CD4-positive, alpha-beta memory T cell (primary cell): ENCODE data around the gene ZSCAN23. TPM values are rescaled to one million over a fixed set of nuclear protein-coding genes. Genes with fewer than 3 reads are reported as not detected.

Experiments
- CTCF ChIA-PET: fragments of 350-600 bp; sonication (Branson Sonifier 250); formaldehyde crosslinking; loops from one replicate; lab custom pipeline; 2021; ENCODE audit warnings: inconsistent platforms; ENCODE audit not compliant: partially characterized antibody; lab: Charles Lee
- POLR2A ChIA-PET: fragments of 350-600 bp; sonication (Branson Sonifier 250); formaldehyde crosslinking; loops from one replicate; lab custom pipeline; 2021; ENCODE audit not compliant: partially characterized antibody; lab: Charles Lee
- DNase-seq, 5 donors: peaks; one replicate each; pipeline versions ENCODE4 v3.0.0 to v3.0.0-alpha.2; 2020 to 2022; ENCODE audit warnings: mixed read lengths in 1 of 5
- H3K27ac ChIP-seq: one replicate; pipeline ENCODE4 v1.7.0; 2013; ENCODE audit warnings: low read depth, low read length
- H3K27me3 ChIP-seq: 2 replicates; pipeline ENCODE4 v1.7.0; 2013; ENCODE audit warnings: mild to moderate bottlenecking, low read length, moderate library complexity; ENCODE audit not compliant: insufficient read depth
- H3K36me3 ChIP-seq: 2 replicates; pipeline ENCODE4 v1.7.0; 2013; ENCODE audit warnings: mild to moderate bottlenecking, low read length, moderate library complexity; ENCODE audit not compliant: insufficient read depth
- H3K4me1 ChIP-seq: 2 replicates; pipeline ENCODE4 v1.7.0; 2013; ENCODE audit warnings: mild to moderate bottlenecking, low read length, moderate library complexity; ENCODE audit not compliant: insufficient read depth
- H3K4me3 ChIP-seq, 2 donors: one replicate each; pipeline ENCODE4 v1.7.0; 2013; ENCODE audit warnings: low read length in 2 of 2, mild to moderate bottlenecking in 1 of 2
- H3K9me3 ChIP-seq, 2 donors: one replicate each; pipeline ENCODE4 v1.7.0; 2013; ENCODE audit warnings: low read length in 2 of 2, control low read depth in 1 of 2; ENCODE audit not compliant: control insufficient read depth in 1 of 2
- H3K27ac Mint-ChIP-seq, 7 donors: one replicate each; pipeline ENCODE4 v1.8.0; 2020 to 2021; ENCODE audit warnings: mixed read lengths in 7 of 7, mild to moderate bottlenecking in 6 of 7, inconsistent platforms in 3 of 7, moderate library complexity in 3 of 7
- H3K27me3 Mint-ChIP-seq, 2 donors: one replicate each; pipeline ENCODE4 v1.8.0; 2020 to 2021; ENCODE audit warnings: mixed read lengths in 2 of 2
- H3K36me3 Mint-ChIP-seq, 2 donors: one replicate each; pipeline ENCODE4 v1.8.0; 2020 to 2021; ENCODE audit warnings: mixed read lengths in 2 of 2, inconsistent platforms in 1 of 2, mild to moderate bottlenecking in 1 of 2
- H3K4me1 Mint-ChIP-seq, 4 donors: one replicate each; pipeline ENCODE4 v1.8.0; 2020 to 2021; ENCODE audit warnings: mixed read lengths in 4 of 4, mild to moderate bottlenecking in 1 of 4
- H3K4me3 Mint-ChIP-seq, 8 donors: one replicate each; pipeline ENCODE4 v1.8.0; 2020 to 2021; ENCODE audit warnings: mixed read lengths in 8 of 8, mild to moderate bottlenecking in 7 of 8, moderate library complexity in 6 of 8, inconsistent platforms in 3 of 8
- H3K9me3 Mint-ChIP-seq, 8 donors: one replicate each; pipeline ENCODE4 v1.8.0; 2020 to 2021; ENCODE audit warnings: mixed read lengths in 8 of 8, mild to moderate bottlenecking in 5 of 8, inconsistent platforms in 3 of 8, moderate library complexity in 1 of 8
- intact Hi-C: fragments of 100-400 bp; cut with micrococcal nuclease; formaldehyde crosslinking; loops from one replicate; pipeline ENCODE4 v1.15.1; 2023
- polyA plus RNA-seq, 2 donors: library from polyadenylated mRNA; unstranded; fragments of 300-500 nt; fragmentation: Illumina TruSeq; gene quantifications; one replicate each; pipeline ENCODE4 v1.2.3, GENCODE V29; 2021
- total RNA-seq, 2 experiments: library from RNA; stranded (reverse); gene quantifications; one replicate each; pipeline ENCODE4 v1.2.3, GENCODE V29; 2021

ZSCAN23 gene
- total and polyA plus RNA-seq, 4 experiments from 2014 or later: 1.1 to 1.7 TPM; not detected in 2

GRCh38 chr6:28399350-28400121 lies 43.8 kb downstream of the ZSCAN23 start, which contains the start of gene ZSCAN12:
Gene ZSCAN12, minus strand, starts transcription at chr6:28399747. Its CDS starts 1,342 bp downstream, at chr6:28398405.
- CTCF ChIA-PET: interaction anchor here (0.9 to 1.1 kb wide), 2 partner anchors 10 to 132 kb away, joined by 3 to 4 read pairs; partner anchors contain the start of gene ZSCAN26
- Histone ChIP-seq H3K4me3 (peak within 1 kb of the TSS; percentile 81 to 91), H3K27ac (peak within 1 kb of the TSS; percentile 44), H3K36me3 (no peaks in the 10 kb centered on the region), H3K9me3 (no peaks in the 10 kb centered on the region), H3K27me3 (no peaks in the 10 kb centered on the region), H3K4me1 (peaks cover 43% of the 10 kb centered on the region)
- H3K27ac Mint-ChIP-seq: peak within 1 kb of the TSS; percentile 72 to 94 (median 90)
- intact Hi-C loops: loop anchor here (1.0 to 5.0 kb wide), 9 partner anchors 44 to 295 kb away; partner anchors contain the start of genes ZKSCAN3, ZKSCAN4, ZKSCAN8 and ZSCAN16
- peak within 1 kb of the TSS; percentile 94 to 96 (median 95) for H3K4me3 Mint-ChIP-seq
- peaks cover 27 to 35% of the 10 kb centered on the region in 2 donors for H3K36me3 Mint-ChIP-seq
- DNase-seq: peak; percentile 72 to 81 (median 80)
- H3K9me3 Mint-ChIP-seq: peaks cover 0 to 6% (median 0%) of the 10 kb centered on the region in 8 donors
- H3K27me3 Mint-ChIP-seq: peaks cover 8 to 11% of the 10 kb centered on the region in 2 donors
- H3K4me1 Mint-ChIP-seq: peaks cover 19 to 59% (median 39%) of the 10 kb centered on the region in 4 donors
- POLR2A ChIA-PET: interaction anchor here (1.0 to 2.2 kb wide), 5 partner anchors 44 to 920 kb away, joined by 3 to 10 read pairs (median 4); partner anchors contain the start of genes ZKSCAN8 and ZSCAN23

GRCh38 chr6:28395918-28396317 lies 47.4 kb downstream of the ZSCAN23 start:
- no peaks in the 10 kb centered on the region for H3K27me3 ChIP-seq
- DNase-seq: no peak
- H3K36me3 Mint-ChIP-seq: peaks cover 55 to 65% of the 10 kb centered on the region in 2 donors
- no peak overlapping the region for H3K27ac ChIP-seq
- peaks cover 16% of the 10 kb centered on the region for H3K36me3 ChIP-seq
- no peak overlapping the region for H3K4me3 ChIP-seq
- H3K27me3 Mint-ChIP-seq: peaks cover 0 to under 1% of the 10 kb centered on the region in 2 donors
- H3K27ac Mint-ChIP-seq: no peak overlapping the region
- ChIA-PET POLR2A (no interaction called here), CTCF (interaction anchor here (0.9 to 1.6 kb wide), 2 partner anchors 33 to 40 kb away, joined by 3 to 5 read pairs; no protein-coding TSS in a partner anchor)
- peaks cover 0 to 4% (median 0%) of the 10 kb centered on the region in 8 donors for H3K9me3 Mint-ChIP-seq
- H3K4me3 Mint-ChIP-seq: peak overlapping the region in 2 of 8 donors; percentile 12 to 61
- H3K4me1 Mint-ChIP-seq: peaks cover 25 to 70% (median 47%) of the 10 kb centered on the region in 4 donors
- H3K9me3 ChIP-seq: no peaks in the 10 kb centered on the region
- H3K4me1 ChIP-seq: peaks cover 56% of the 10 kb centered on the region
- intact Hi-C loops: loop anchor here (5.0 kb wide), 1 partner anchor 286 kb away; no protein-coding TSS in a partner anchor

GRCh38 chr6:28393912-28394662 lies 49.2 kb downstream of the ZSCAN23 start:
- peaks cover 33% of the 10 kb centered on the region for H3K36me3 ChIP-seq
- Mint-ChIP-seq H3K27me3 (no peaks in the 10 kb centered on the region), H3K4me3 (no peak overlapping the region), H3K36me3 (peaks cover 70% of the 10 kb centered on the region in 2 donors), H3K9me3 (peaks cover 0 to 4% (median 0%) of the 10 kb centered on the region in 8 donors), H3K4me1 (peaks cover 25 to 57% (median 39%) of the 10 kb centered on the region in 4 donors), H3K27ac (peak overlapping the region in 1 of 7 donors; percentile 19)
- H3K4me3 ChIP-seq: no peak overlapping the region
- no peak overlapping the region for H3K27ac ChIP-seq
- no peaks in the 10 kb centered on the region for H3K27me3 ChIP-seq
- DNase-seq: no peak
- ChIA-PET CTCF (interaction anchor here (0.6 kb wide), 1 partner anchor 8 kb away, joined by 4 read pairs; no protein-coding TSS in a partner anchor), POLR2A (no interaction called here)
- intact Hi-C loops: no loop called here
- H3K4me1 ChIP-seq: peaks cover 48% of the 10 kb centered on the region
- H3K9me3 ChIP-seq: no peaks in the 10 kb centered on the region

GRCh38 chr6:28390688-28391087 lies 52.6 kb downstream of the ZSCAN23 start:
- Mint-ChIP-seq H3K4me1 (peaks cover 16 to 39% (median 20%) of the 10 kb centered on the region in 4 donors), H3K4me3 (no peak overlapping the region), H3K36me3 (peaks cover 76 to 78% of the 10 kb centered on the region in 2 donors), H3K9me3 (peaks cover 0 to 4% (median 0%) of the 10 kb centered on the region in 8 donors), H3K27ac (no peak overlapping the region), H3K27me3 (no peaks in the 10 kb centered on the region)
- POLR2A ChIA-PET: no interaction called here
- intact Hi-C loops: no loop called here
- no peak overlapping the region for H3K27ac ChIP-seq
- peaks cover 21% of the 10 kb centered on the region for H3K4me1 ChIP-seq
- DNase-seq: no peak
- no peak overlapping the region for H3K4me3 ChIP-seq
- peaks cover 33% of the 10 kb centered on the region for H3K36me3 ChIP-seq
- CTCF ChIA-PET: no interaction called here
- no peaks in the 10 kb centered on the region for H3K9me3 ChIP-seq
- H3K27me3 ChIP-seq: no peaks in the 10 kb centered on the region

- CTCF ChIA-PET: interaction anchor here (1.8 kb wide), 1 partner anchor 28 kb away, joined by 6 read pairs; no protein-coding TSS in a partner anchor
- peaks cover 0 to 18% (median 9%) of the 10 kb centered on the region in 4 donors for H3K4me1 Mint-ChIP-seq
- H3K4me3 Mint-ChIP-seq: no peak overlapping the region
- Histone ChIP-seq H3K27me3 (no peaks in the 10 kb centered on the region), H3K36me3 (peaks cover 11% of the 10 kb centered on the region), H3K27ac (no peak overlapping the region), H3K4me1 (no peaks in the 10 kb centered on the region), H3K9me3 (peaks cover 0 to 3% of the 10 kb centered on the region in 2 donors), H3K4me3 (no peak overlapping the region)
- POLR2A ChIA-PET: interaction anchor here (1.6 kb wide), 1 partner anchor 118 kb away, joined by 3 read pairs; no protein-coding TSS in a partner anchor
- peaks cover 70 to 80% of the 10 kb centered on the region in 2 donors for H3K36me3 Mint-ChIP-seq
- no peak for DNase-seq
- peaks cover 0 to 11% (median 5%) of the 10 kb centered on the region in 8 donors for H3K9me3 Mint-ChIP-seq
- no peaks in the 10 kb centered on the region for H3K27me3 Mint-ChIP-seq
- intact Hi-C loops: loop anchor here (2.0 kb wide), 1 partner anchor 71 kb away; no protein-coding TSS in a partner anchor
- peak overlapping the region in 1 of 7 donors; percentile 44 for H3K27ac Mint-ChIP-seq
Observed at GRCh38 chr6:28384143-28384533, 59.2 kb downstream of the ZSCAN23 start.

- ChIA-PET CTCF (interaction anchor here (1.8 kb wide), 1 partner anchor 27 kb away, joined by 6 read pairs; no protein-coding TSS in a partner anchor), POLR2A (interaction anchor here (0.5 kb wide), 2 partner anchors 18 to 1004 kb away, joined by 3 read pairs; no protein-coding TSS in a partner anchor)
- Mint-ChIP-seq H3K27ac (peak overlapping the region in 2 of 7 donors; percentile 36 to 44), H3K36me3 (peaks cover 65 to 76% of the 10 kb centered on the region in 2 donors), H3K27me3 (no peaks in the 10 kb centered on the region), H3K4me3 (peak overlapping the region; percentile 13 to 72 (median 59)), H3K9me3 (peaks cover 0 to 11% (median 5%) of the 10 kb centered on the region in 8 donors), H3K4me1 (peaks cover 0 to 18% (median 9%) of the 10 kb centered on the region in 4 donors)
- no peak overlapping the region for H3K27ac ChIP-seq
- H3K4me1 ChIP-seq: no peaks in the 10 kb centered on the region
- H3K4me3 ChIP-seq: no peak overlapping the region
- peak in 2 of 5 donors; percentile 3 to 10 for DNase-seq
- peaks cover 11% of the 10 kb centered on the region for H3K36me3 ChIP-seq
- no peaks in the 10 kb centered on the region for H3K27me3 ChIP-seq
- intact Hi-C loops: loop anchor here (2.0 kb wide), 1 partner anchor 71 kb away; no protein-coding TSS in a partner anchor
- peaks cover 0 to 3% of the 10 kb centered on the region in 2 donors for H3K9me3 ChIP-seq
Observed at GRCh38 chr6:28383235-28384142, 59.8 kb downstream of the ZSCAN23 start.
